Liver (tissue), 9 donors: ENCODE data around the gene ADAR. TPM values are rescaled to one million over a fixed set of nuclear protein-coding genes. Genes with fewer than 3 reads are reported as not detected.

Experiments
- DNase-seq: peaks from one replicate; pipeline ENCODE4 v3.0.0-alpha.2; 2017; ENCODE audit warnings: low spot score
- H3K27ac ChIP-seq, 2 donors: one replicate each; pipeline ENCODE4 v1.7.0; 2013; ENCODE audit warnings: inconsistent platforms in 2 of 2, low read length in 2 of 2, control low read depth in 1 of 2, low read depth in 1 of 2, mild to moderate bottlenecking in 1 of 2
- H3K27me3 ChIP-seq, 4 donors: one replicate each; pipeline versions ENCODE4 v1.6.1 to v1.7.0; 2013; ENCODE audit warnings: low read length in 3 of 4, inconsistent platforms in 1 of 4, mild to moderate bottlenecking in 1 of 4, moderate library complexity in 1 of 4; ENCODE audit not compliant: control insufficient read depth in 4 of 4, insufficient read depth in 4 of 4
- H3K36me3 ChIP-seq, 4 donors: one replicate each; pipeline versions ENCODE4 v1.6.1 to v1.7.0; 2013; ENCODE audit warnings: low read length in 3 of 4, mild to moderate bottlenecking in 3 of 4, low read depth in 1 of 4, moderate library complexity in 1 of 4; ENCODE audit not compliant: control insufficient read depth in 4 of 4, insufficient read depth in 3 of 4
- H3K4me1 ChIP-seq, 4 donors: one replicate each; pipeline versions ENCODE4 v1.6.1 to v1.7.0; 2013; ENCODE audit warnings: low read length in 3 of 4, mild to moderate bottlenecking in 3 of 4, moderate library complexity in 1 of 4; ENCODE audit not compliant: control insufficient read depth in 4 of 4, insufficient read depth in 4 of 4
- H3K4me3 ChIP-seq, 3 donors: one replicate each; pipeline versions ENCODE4 v1.6.1 to v1.7.0; 2013; ENCODE audit warnings: low read length in 3 of 3, control low read depth in 1 of 3, low read depth in 1 of 3, mild to moderate bottlenecking in 1 of 3
- H3K9ac ChIP-seq, 2 donors: one replicate each; pipeline ENCODE4 v1.7.0; 2013; ENCODE audit warnings: low read length in 2 of 2, mild to moderate bottlenecking in 2 of 2, moderate library complexity in 2 of 2, control low read depth in 1 of 2, low read depth in 1 of 2
- H3K9me3 ChIP-seq, 4 donors: one replicate each; pipeline versions ENCODE4 v1.6.1 to v1.7.0; 2013; ENCODE audit warnings: low read length in 3 of 4; ENCODE audit not compliant: control insufficient read depth in 4 of 4
- EGR1 ChIP-seq, 2 donors: IDR thresholded peaks; 2 replicates each; pipeline ENCODE4 v1.6.1; 2016 to 2018; ENCODE audit warnings: antibody characterized with exemption in 2 of 2, low read depth in 2 of 2
- FOXA1 ChIP-seq: IDR thresholded peaks from 2 replicates; pipeline ENCODE4 v1.6.1; 2016; ENCODE audit warnings: antibody characterized with exemption
- FOXA2 ChIP-seq: IDR thresholded peaks from 2 replicates; pipeline ENCODE4 v1.6.1; 2016; ENCODE audit warnings: antibody characterized with exemption
- GABPA ChIP-seq, 2 donors: IDR thresholded peaks in 1 of 2; conservative IDR thresholded peaks in 1 of 2; 2 replicates each; pipeline ENCODE4 v1.6.1; 2016; ENCODE audit warnings: antibody characterized with exemption in 2 of 2, mild to moderate bottlenecking in 1 of 2, moderate library complexity in 1 of 2
- HNF4A ChIP-seq, 2 donors: conservative IDR thresholded peaks; 2 replicates each; pipeline ENCODE4 v1.6.1; 2016; ENCODE audit warnings: antibody characterized with exemption in 2 of 2, mild to moderate bottlenecking in 2 of 2
- HNF4G ChIP-seq: IDR thresholded peaks from 2 replicates; pipeline ENCODE4 v1.6.1; 2016; ENCODE audit warnings: antibody characterized with exemption
- MAX ChIP-seq: IDR thresholded peaks from 2 replicates; pipeline ENCODE4 v1.6.1; 2016; ENCODE audit warnings: antibody characterized with exemption
- NR2F2 ChIP-seq: IDR thresholded peaks from 2 replicates; pipeline ENCODE4 v1.6.1; 2016; ENCODE audit warnings: antibody characterized with exemption
- RAD21 ChIP-seq, 2 donors: IDR thresholded peaks; 2 replicates each; pipeline ENCODE4 v1.6.1; 2016; ENCODE audit warnings: antibody characterized with exemption in 2 of 2, mild to moderate bottlenecking in 2 of 2
- REST ChIP-seq: IDR thresholded peaks from 2 replicates; pipeline ENCODE4 v1.6.1; 2016; ENCODE audit warnings: antibody characterized with exemption, mild to moderate bottlenecking
- RXRA ChIP-seq, 2 donors: IDR thresholded peaks; 2 replicates each; pipeline ENCODE4 v1.6.1; 2017 to 2018; ENCODE audit warnings: antibody characterized with exemption in 2 of 2, mild to moderate bottlenecking in 1 of 2
- SP1 ChIP-seq: IDR thresholded peaks from 2 replicates; pipeline ENCODE4 v1.6.1; 2018; ENCODE audit warnings: antibody characterized with exemption, mild to moderate bottlenecking
- TAF1 ChIP-seq: conservative IDR thresholded peaks from 2 replicates; pipeline ENCODE4 v1.6.1; 2016; ENCODE audit warnings: antibody characterized with exemption, mild to moderate bottlenecking
- YY1 ChIP-seq: IDR thresholded peaks from 2 replicates; pipeline ENCODE4 v1.6.1; 2016; ENCODE audit warnings: antibody characterized with exemption, mild to moderate bottlenecking
- WGBS: extraction: QIAGEN DNeasy Blood & Tissue Kit; methylation state at CpG from one replicate; pipeline ENCODE4 v1.1.7; 2013; 5-methylcytosine and 5-hydroxymethylcytosine counted together
- polyA plus RNA-seq, 2 donors: library from polyadenylated mRNA; stranded (reverse) in 1 of 2; unstranded in 1 of 2; fragments of 200-250 nt in 1 of 2; fragments of >200 nt in 1 of 2; fragmentation: Nextera tagmentation in 1 of 2; extraction: Ambion mirVana in 1 of 2; gene quantifications; one replicate each; pipeline versions ENCODE4 v1.2.1 to v1.2.3, GENCODE V29; 2013 to 2015
- total RNA-seq, 2 donors: library from RNA; depleted of rRNA; stranded (reverse); fragments of >200 nt; gene quantifications; one replicate each; pipeline ENCODE4 v1.2.3, GENCODE V29; 2014
- TF ChIP-seq, protein P1 (sequence below): fragments of 150-350 bp; IDR thresholded peaks from 2 replicates; pipeline ENCODE4 v1.5.1; 2017; ENCODE audit warnings: improper control_type of control experiment, low read depth, low read length; ENCODE audit not compliant: missing input control
- TF ChIP-seq, protein P2 (sequence below): IDR thresholded peaks from 2 replicates; pipeline ENCODE4 v1.6.1; 2016; ENCODE audit warnings: antibody characterized with exemption
- donor health status: healthy.
- donor health status: healthy.
- donor health status: healthy.
- donor health status: healthy.
- donor health status: healthy.

The ADAR gene
- total and polyA plus RNA-seq, 4 donors, result 39.3 to 76.1 (median 51.1) TPM

DNA sequence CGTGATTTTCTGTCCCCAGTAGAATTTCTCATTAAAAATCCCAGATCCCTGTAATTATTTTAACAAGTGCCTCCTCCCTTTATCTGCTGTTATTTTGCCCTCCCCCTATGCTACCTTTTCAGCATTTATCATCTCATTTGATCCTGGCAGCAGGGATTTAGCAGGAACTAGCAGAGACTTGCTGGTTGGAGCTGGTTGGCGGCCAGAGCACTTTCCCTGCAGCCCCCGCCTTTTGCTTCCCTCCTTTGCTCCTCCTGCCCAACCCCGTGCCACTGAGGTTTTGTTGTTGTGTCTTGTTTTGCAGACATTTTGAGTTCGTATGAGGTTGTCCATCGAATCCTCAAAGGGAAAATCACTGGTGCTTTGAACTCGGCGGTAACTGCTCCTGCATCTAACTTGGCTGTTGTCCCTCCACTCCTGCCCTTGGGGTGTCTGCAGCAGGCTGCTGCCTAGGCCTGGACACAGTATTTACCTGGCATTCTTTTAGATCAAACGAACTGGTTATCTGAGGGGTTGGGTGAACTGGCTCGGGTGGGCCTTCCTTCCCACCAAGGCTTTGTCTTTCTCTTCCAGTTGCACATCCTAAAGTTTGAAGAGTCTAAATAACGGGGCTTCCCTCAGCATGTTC lies 60.8 kb downstream of the ADAR start:
- Histone ChIP-seq H3K27me3 (no peaks in the 10 kb centered on the region), H3K9me3 (no peaks in the 10 kb centered on the region), H3K4me1 (peaks cover 12 to 45% (median 37%) of the 10 kb centered on the region in 4 donors), H3K27ac (peak overlapping the region; percentile 74 to 82), H3K36me3 (peaks cover 12 to 33% (median 22%) of the 10 kb centered on the region in 4 donors), H3K4me3 (no peak overlapping the region), H3K9ac (peak overlapping the region in 1 of 2 donors; percentile 21)
- 43% methylated on average over 11 of the region's 11 CpGs for WGBS
- TF ChIP-seq SP1, result no peak
- TF ChIP-seq FOXA2, result no peak
- no peak for TF ChIP-seq GABPA (IDR thresholded peaks at IDR 0.05 in 1 of 2, conservative IDR thresholded peaks at IDR 0.05 in 1 of 2)
- no peak for TF ChIP-seq RAD21 (IDR thresholded peaks at IDR 0.05)
- TF ChIP-seq HNF4G, result no peak
- TF ChIP-seq RXRA (IDR thresholded peaks at IDR 0.05), result no peak
- TF ChIP-seq, protein P1, sequence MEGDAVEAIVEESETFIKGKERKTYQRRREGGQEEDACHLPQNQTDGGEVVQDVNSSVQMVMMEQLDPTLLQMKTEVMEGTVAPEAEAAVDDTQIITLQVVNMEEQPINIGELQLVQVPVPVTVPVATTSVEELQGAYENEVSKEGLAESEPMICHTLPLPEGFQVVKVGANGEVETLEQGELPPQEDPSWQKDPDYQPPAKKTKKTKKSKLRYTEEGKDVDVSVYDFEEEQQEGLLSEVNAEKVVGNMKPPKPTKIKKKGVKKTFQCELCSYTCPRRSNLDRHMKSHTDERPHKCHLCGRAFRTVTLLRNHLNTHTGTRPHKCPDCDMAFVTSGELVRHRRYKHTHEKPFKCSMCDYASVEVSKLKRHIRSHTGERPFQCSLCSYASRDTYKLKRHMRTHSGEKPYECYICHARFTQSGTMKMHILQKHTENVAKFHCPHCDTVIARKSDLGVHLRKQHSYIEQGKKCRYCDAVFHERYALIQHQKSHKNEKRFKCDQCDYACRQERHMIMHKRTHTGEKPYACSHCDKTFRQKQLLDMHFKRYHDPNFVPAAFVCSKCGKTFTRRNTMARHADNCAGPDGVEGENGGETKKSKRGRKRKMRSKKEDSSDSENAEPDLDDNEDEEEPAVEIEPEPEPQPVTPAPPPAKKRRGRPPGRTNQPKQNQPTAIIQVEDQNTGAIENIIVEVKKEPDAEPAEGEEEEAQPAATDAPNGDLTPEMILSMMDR, result no peak
- TF ChIP-seq REST, result no peak
- TF ChIP-seq TAF1, result no peak
- TF ChIP-seq NR2F2, result no peak
- no peak for TF ChIP-seq MAX
- TF ChIP-seq YY1, result no peak
- no peak for TF ChIP-seq HNF4A (conservative IDR thresholded peaks at IDR 0.05)
- TF ChIP-seq EGR1 (IDR thresholded peaks at IDR 0.05; ENCODE audit: low read depth in 2 of 2), result no peak
- no peak for TF ChIP-seq FOXA1
- TF ChIP-seq, protein P2, sequence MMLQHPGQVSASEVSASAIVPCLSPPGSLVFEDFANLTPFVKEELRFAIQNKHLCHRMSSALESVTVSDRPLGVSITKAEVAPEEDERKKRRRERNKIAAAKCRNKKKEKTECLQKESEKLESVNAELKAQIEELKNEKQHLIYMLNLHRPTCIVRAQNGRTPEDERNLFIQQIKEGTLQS, result no peak
- no peak for DNase-seq

GRCh38 chr1:154546264-154547063 lies 61.5 kb downstream of the ADAR start:
- DNase-seq, result peak; percentile 54
- 75% methylated on average over 13 of the region's 13 CpGs for WGBS
- peak overlapping the region; percentile 74 to 82 for H3K27ac ChIP-seq

More at GRCh38 chr1:154546264-154547063, 61.5 kb downstream of the ADAR start:
- no peaks in the 10 kb centered on the region for H3K27me3 ChIP-seq
- TF ChIP-seq REST (no peak), HNF4A (conservative IDR thresholded peaks at IDR 0.05) (peak; percentile 33 to 50), SP1 (peak; percentile 14), RXRA (IDR thresholded peaks at IDR 0.05) (peak in 1 of 2 donors; percentile 15), RAD21 (IDR thresholded peaks at IDR 0.05) (peak; percentile 85 to 90)
- TF ChIP-seq, protein P1, result peak; percentile 80
- peak overlapping the region in 1 of 2 donors; percentile 21 for H3K9ac ChIP-seq
- H3K36me3 ChIP-seq, result peaks cover 7 to 25% (median 15%) of the 10 kb centered on the region in 4 donors
- H3K4me1 ChIP-seq, result peaks cover 12 to 41% (median 37%) of the 10 kb centered on the region in 4 donors
- H3K4me3 ChIP-seq, result no peak overlapping the region
- no peaks in the 10 kb centered on the region for H3K9me3 ChIP-seq
